Fibroblast of mammary gland (primary cell): ENCODE data around the gene DLD.

Source experiments
- DNase-seq: peaks from one replicate; pipeline ENCODE4 v3.0.0-alpha.2; 2010; ENCODE audit warnings: low read depth
- H3K4me3 ChIP-seq: 2 replicates; pipeline ENCODE4 v1.5.1; 2011; ENCODE audit warnings: low read depth, mild to moderate bottlenecking, low read length, moderate library complexity; ENCODE audit not compliant: control insufficient read depth
- CTCF ChIP-seq: conservative IDR thresholded peaks from 2 replicates; pipeline ENCODE4 v1.5.1; 2011; ENCODE audit warnings: low read depth, low read length, inconsistent platforms; ENCODE audit not compliant: control insufficient read depth, insufficient read depth

DLD gene

GRCh38 chr7:107959527-107959898 lies 68.5 kb downstream of the DLD start:
- no peak for DNase-seq
- H3K4me3 ChIP-seq: no peak overlapping the region
- TF ChIP-seq CTCF: no peak

GRCh38 chr7:107960272-107960671 lies 69.3 kb downstream of the DLD start:
- no peak for TF ChIP-seq CTCF
- H3K4me3 ChIP-seq: no peak overlapping the region
- DNase-seq: no peak

GRCh38 chr7:107961405-107961804 lies 70.4 kb downstream of the DLD start:
- H3K4me3 ChIP-seq: no peak overlapping the region
- TF ChIP-seq CTCF: no peak
- peak; percentile 68 for DNase-seq

DNA sequence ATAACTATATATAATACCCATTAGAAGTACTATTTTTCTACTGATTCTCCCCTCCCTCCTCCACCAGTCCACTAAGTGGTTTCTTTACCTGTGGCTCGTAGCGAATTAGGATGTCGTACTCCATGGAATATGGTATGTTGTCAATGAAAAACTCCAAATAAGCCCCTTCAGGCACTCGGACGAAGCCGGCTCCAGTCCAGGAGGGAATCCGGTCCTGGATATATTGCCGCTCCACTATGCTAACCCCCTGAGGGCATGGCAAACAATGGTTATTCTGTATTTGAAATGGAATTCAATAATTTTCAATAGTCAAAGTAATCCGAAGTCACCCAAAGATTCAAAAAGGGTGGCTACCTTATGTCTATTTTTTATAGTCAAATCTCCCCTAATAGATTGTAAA lies 71.8 kb downstream of the DLD start:
- DNase-seq: no peak
- no peak for TF ChIP-seq CTCF
- H3K4me3 ChIP-seq: no peak overlapping the region

DNA sequence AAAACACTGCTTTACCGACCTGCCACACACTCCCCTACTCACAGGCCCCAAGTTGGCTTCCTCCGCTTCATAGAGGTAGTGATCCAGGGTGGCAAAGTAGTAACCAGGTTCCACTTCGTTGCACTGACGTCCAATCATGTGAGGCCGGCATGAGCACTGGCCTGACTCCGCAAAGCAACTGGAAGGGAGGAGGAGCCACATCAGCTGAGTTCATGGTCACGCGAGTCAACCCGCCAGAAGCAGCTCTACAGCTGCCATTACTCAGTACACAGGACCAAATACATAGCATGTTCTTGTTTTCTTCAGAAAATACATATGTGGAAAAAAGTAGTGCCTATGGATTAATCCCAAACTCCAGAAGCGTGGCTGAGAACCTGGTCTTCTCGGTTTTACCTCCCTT lies 73.5 kb downstream of the DLD start:
- no peak for DNase-seq
- H3K4me3 ChIP-seq: no peak overlapping the region
- no peak for TF ChIP-seq CTCF

GRCh38 chr7:107966711-107967110 lies 75.7 kb downstream of the DLD start:
- no peak overlapping the region for H3K4me3 ChIP-seq
- TF ChIP-seq CTCF: no peak
- peak; percentile 58 for DNase-seq

DNA sequence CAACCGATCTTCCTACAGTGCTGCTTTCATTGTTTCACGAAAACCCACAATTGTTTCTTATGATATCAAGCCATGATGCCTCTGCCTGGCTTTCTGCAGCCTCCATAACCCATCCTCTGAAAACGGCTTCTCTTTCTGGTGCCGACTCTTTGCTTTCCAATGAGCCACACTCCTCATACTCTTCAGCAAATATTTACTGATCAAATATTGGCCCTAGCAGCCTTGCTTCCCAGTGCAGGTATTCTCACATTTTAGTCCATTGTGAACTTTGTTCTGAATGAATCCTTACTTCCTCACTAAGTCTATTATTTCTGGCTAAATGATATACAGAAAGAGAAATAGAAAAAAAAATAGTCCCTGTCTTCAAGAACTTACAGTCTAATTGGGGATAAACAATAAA lies 76.4 kb downstream of the DLD start:
- no peak for TF ChIP-seq CTCF
- DNase-seq: no peak
- no peak overlapping the region for H3K4me3 ChIP-seq
